Calu3 (cell line): ENCODE measurements around the gene SLC30A7. TPM values are rescaled to one million over a fixed set of nuclear protein-coding genes. Genes with fewer than 3 reads are reported as not detected.

Experiments used
- BruUV-seq: library from RNA; stranded (reverse); fragments of 400-500 nt; replicated peaks from 2 replicates; lab custom pipeline; 2021; lab: Mats Ljungman, UMichigan
- CTCF ChIA-PET: fragments of 300-600 bp; sonication (Branson Sonifier 250); formaldehyde crosslinking; loops from one replicate; lab custom pipeline; 2022; ENCODE audit warnings: antibody characterized with exemption; lab: Charles Lee
- DNase-seq: peaks from one replicate; pipeline ENCODE4 v3.0.0; 2022
- H3K27ac Mint-ChIP-seq: one replicate; pipeline ENCODE4 v1.8.0; 2022; ENCODE audit warnings: mixed read lengths; ENCODE audit not compliant: unreplicated experiment
- H3K27me3 Mint-ChIP-seq: one replicate; pipeline ENCODE4 v1.8.0; 2022; ENCODE audit warnings: mixed read lengths; ENCODE audit not compliant: unreplicated experiment
- H3K36me3 Mint-ChIP-seq: one replicate; pipeline ENCODE4 v1.8.0; 2022; ENCODE audit warnings: mild to moderate bottlenecking, moderate library complexity, mixed read lengths; ENCODE audit not compliant: insufficient read depth, unreplicated experiment
- H3K4me1 Mint-ChIP-seq: one replicate; pipeline ENCODE4 v1.8.0; 2022; ENCODE audit warnings: mild to moderate bottlenecking, low read depth, mixed read lengths; ENCODE audit not compliant: unreplicated experiment
- H3K4me3 Mint-ChIP-seq: one replicate; pipeline ENCODE4 v1.8.0; 2022; ENCODE audit warnings: mild to moderate bottlenecking, low read depth, moderate library complexity, mixed read lengths; ENCODE audit not compliant: unreplicated experiment
- H3K9me3 Mint-ChIP-seq: one replicate; pipeline ENCODE4 v1.8.0; 2022; ENCODE audit warnings: low read depth, mixed read lengths; ENCODE audit not compliant: unreplicated experiment
- CTCF ChIP-seq: fragments of 200-600 bp; IDR thresholded peaks from one replicate; pipeline ENCODE4 v1.8.0; 2022; ENCODE audit warnings: antibody characterized with exemption; ENCODE audit not compliant: unreplicated experiment
- intact Hi-C: fragments of 100-400 bp; cut with micrococcal nuclease; formaldehyde crosslinking; loops from one replicate; pipeline ENCODE4 v1.10.0; 2022; ENCODE audit not compliant: unreplicated experiment
- total RNA-seq: library from RNA; stranded (reverse); gene quantifications from 2 replicates; pipeline ENCODE4 v1.2.3, GENCODE V29; 2022

SLC30A7 gene
- total RNA-seq, 1 experiment from 2014 or later, result 38.2 TPM

- H3K27ac Mint-ChIP-seq, result no peak overlapping the region
- no peak for TF ChIP-seq CTCF
- CTCF ChIA-PET, result interaction anchor here (0.6 kb wide), 1 partner anchor 889 kb away, joined by 3 read pairs; no protein-coding TSS in a partner anchor
Measured at GRCh38 chr1:100875228-100875627, 20.7 kb upstream of the SLC30A7 start.

GRCh38 chr1:100876291-100876690, 19.6 kb upstream of the SLC30A7 start:
- no peaks in the 10 kb centered on the region for H3K9me3 Mint-ChIP-seq
- intact Hi-C loops, result no loop called here
- no peaks in the 10 kb centered on the region for H3K36me3 Mint-ChIP-seq
- no peak overlapping the region for H3K27ac Mint-ChIP-seq
- no peak overlapping the region for H3K4me3 Mint-ChIP-seq
- BruUV-seq, result no TSS peak
- CTCF ChIA-PET, result no interaction called here
- no peak for DNase-seq
- H3K4me1 Mint-ChIP-seq, result no peaks in the 10 kb centered on the region
- no peak for TF ChIP-seq CTCF
- H3K27me3 Mint-ChIP-seq, result no peaks in the 10 kb centered on the region

More at GRCh38 chr1:100875228-100875627, 20.7 kb upstream of the SLC30A7 start:
- no TSS peak for BruUV-seq
- no peak for DNase-seq
- Mint-ChIP-seq H3K9me3 (no peaks in the 10 kb centered on the region), H3K4me3 (no peak overlapping the region), H3K27me3 (no peaks in the 10 kb centered on the region), H3K4me1 (no peaks in the 10 kb centered on the region), H3K36me3 (no peaks in the 10 kb centered on the region)
- intact Hi-C loops, result no loop called here

GRCh38 chr1:100879422-100879821, 16.5 kb upstream of the SLC30A7 start:
- Mint-ChIP-seq H3K27me3 (no peaks in the 10 kb centered on the region), H3K36me3 (no peaks in the 10 kb centered on the region), H3K9me3 (no peaks in the 10 kb centered on the region), H3K27ac (no peak overlapping the region), H3K4me3 (no peak overlapping the region), H3K4me1 (peaks cover 10% of the 10 kb centered on the region)
- intact Hi-C loops, result no loop called here
- DNase-seq, result no peak
- BruUV-seq, result no TSS peak
- CTCF ChIA-PET, result no interaction called here
- TF ChIP-seq CTCF, result no peak

GRCh38 chr1:100881687-100882086, 14.2 kb upstream of the SLC30A7 start:
- Mint-ChIP-seq H3K4me3 (no peak overlapping the region), H3K36me3 (no peaks in the 10 kb centered on the region), H3K9me3 (no peaks in the 10 kb centered on the region), H3K4me1 (peaks cover 10% of the 10 kb centered on the region), H3K27ac (no peak overlapping the region), H3K27me3 (no peaks in the 10 kb centered on the region)
- BruUV-seq, result no TSS peak
- intact Hi-C loops, result no loop called here
- CTCF ChIA-PET, result no interaction called here
- no peak for TF ChIP-seq CTCF
- DNase-seq, result no peak
